ENCODE results near the gene SYTL3. TPM values are rescaled to one million over a fixed set of nuclear protein-coding genes. Genes with fewer than 3 reads are reported as not detected.
"Not testable (repeated sequence)": the region's sequence is repeated elsewhere in the genome, so short reads cannot be mapped to it uniquely, and the experiment has no call there.

The SYTL3 gene
- polyA plus RNA-seq, 1 of the 3 experiments (the other 2 are of a cell fraction) = 2.3 TPM

- no peak for TF ChIP-seq PBX3 (IDR thresholded peaks at IDR 0.05)
- no peak for TF ChIP-seq SMC3 (IDR thresholded peaks at IDR 0.05; ENCODE audit: low read depth, low read length)
- TF ChIP-seq TEAD4 (IDR thresholded peaks at IDR 0.05; ENCODE audit: borderline replicate concordance, insufficient read depth) = no peak
- no peak for TF ChIP-seq RAD21 (IDR thresholded peaks at IDR 0.05; ENCODE audit: low read length)
- no peak for TF ChIP-seq POLR2AphosphoS5 (IDR thresholded peaks at IDR 0.05; ENCODE audit: low read depth, low read length)
- TF ChIP-seq NFIC (IDR thresholded peaks at IDR 0.05; ENCODE audit: borderline replicate concordance) = no peak
- no peak for TF ChIP-seq MXI1 (IDR thresholded peaks at IDR 0.05; ENCODE audit: low read depth, low read length)
- no peak for TF ChIP-seq JUND (IDR thresholded peaks at IDR 0.05)
- no peak for TF ChIP-seq FOXJ3 (CRISPR knock-in tag; IDR thresholded peaks at IDR 0.05)
These were observed 139.5 kb downstream of the SYTL3 start (continued) for GRCh38 chr6:158789115-158789917.

GRCh38 chr6:158791274-158791855 lies 141.5 kb downstream of the SYTL3 start:
- H3K4me3 ChIP-seq (ENCODE audit: low read depth in 2 of 2, low read length in 1 of 2) = no peak overlapping the region
- peaks cover 77% of the 10 kb centered on the region for H3K79me2 ChIP-seq (ENCODE audit: insufficient read depth)
- peaks cover 12 to 20% of the 10 kb centered on the region in 2 experiments for H3K36me3 ChIP-seq (replicated peaks in 1 of 2; ENCODE audit: control insufficient read depth in 1 of 2, insufficient read depth in 2 of 2, low read length in 1 of 2)
- H3F3A ChIP-seq (replicated peaks; ENCODE audit: insufficient read depth) = no peaks in the 10 kb centered on the region
- H2AFZ ChIP-seq (ENCODE audit: low read depth) = no peak overlapping the region
- no peaks in the 10 kb centered on the region for H3K27me3 ChIP-seq (ENCODE audit: insufficient read depth)
- H3K9ac ChIP-seq = no peak overlapping the region
- 89% methylated on average over 7 of the region's 7 CpGs for WGBS (ENCODE audit: low lambda C conversion rate)
- peaks cover 25% of the 10 kb centered on the region for H4K20me1 ChIP-seq (ENCODE audit: insufficient read depth)
- H3K4me2 ChIP-seq = no peak overlapping the region
- TF ChIP-seq NFIC (IDR thresholded peaks at IDR 0.05; ENCODE audit: borderline replicate concordance) (no peak), TEAD4 (IDR thresholded peaks at IDR 0.05; ENCODE audit: borderline replicate concordance, insufficient read depth) (no peak), JUND (IDR thresholded peaks at IDR 0.05) (no peak)
- H3K9me2 ChIP-seq = no peaks in the 10 kb centered on the region
- no peaks in the 10 kb centered on the region for H3K9me3 ChIP-seq
- no peak overlapping the region for H3K27ac ChIP-seq (ENCODE audit: low read depth in 2 of 2, low read length in 1 of 2)
- CTCF ChIA-PET = no interaction called here
- peaks cover 0 to 2% of the 10 kb centered on the region in 2 experiments; a peak in 1 of 4 replicates for H3K4me1 ChIP-seq (ENCODE audit: control insufficient read depth in 1 of 2, insufficient read depth in 2 of 2, low read depth in 1 of 2, low read length in 1 of 2)
- POLR2A ChIA-PET = no interaction called here
- DNase-seq = no peak

DNA sequence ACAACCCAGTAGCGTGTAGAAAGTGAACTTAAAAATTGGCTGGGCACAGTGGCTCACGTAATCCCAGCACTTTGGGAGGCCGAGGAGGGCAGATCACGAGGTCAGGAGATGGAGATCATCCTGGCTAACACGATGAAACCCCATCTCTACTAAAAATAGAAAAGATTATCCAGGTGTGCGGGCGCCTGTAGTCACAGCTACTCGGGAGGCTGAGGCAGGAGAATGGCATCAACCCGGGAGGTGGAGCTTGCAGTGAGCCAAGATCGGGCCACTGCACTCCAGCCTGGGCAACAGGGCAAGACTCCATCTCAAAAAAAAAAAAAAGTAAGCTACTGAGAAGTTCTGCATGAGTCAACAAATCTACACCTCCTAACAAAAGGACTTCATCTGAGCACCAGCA lies 142.7 kb downstream of the SYTL3 start:
- H3K9me2 ChIP-seq; H3K36me3 ChIP-seq (replicated peaks in 1 of 2; ENCODE audit: control insufficient read depth in 1 of 2, insufficient read depth in 2 of 2, low read length in 1 of 2); H3K4me3 ChIP-seq (ENCODE audit: low read depth in 2 of 2, low read length in 1 of 2); H2AFZ ChIP-seq (ENCODE audit: low read depth); H3K27me3 ChIP-seq (ENCODE audit: insufficient read depth); H3K4me1 ChIP-seq (ENCODE audit: control insufficient read depth in 1 of 2, insufficient read depth in 2 of 2, low read depth in 1 of 2, low read length in 1 of 2); H3K9ac ChIP-seq; POLR2A ChIA-PET; DNase-seq; H3K4me2 ChIP-seq; H3K9me3 ChIP-seq; H3K27ac ChIP-seq (ENCODE audit: low read depth in 2 of 2, low read length in 1 of 2); H3F3A ChIP-seq (replicated peaks; ENCODE audit: insufficient read depth): not testable (repeated sequence)
- H4K20me1 ChIP-seq (ENCODE audit: insufficient read depth) = peaks cover 32% of the 10 kb centered on the region
- CTCF ChIA-PET = interaction anchor here (1.1 to 1.2 kb wide), 2 partner anchors 182 to 184 kb away, joined by 3 read pairs; no protein-coding TSS in a partner anchor
- peaks cover 88% of the 10 kb centered on the region for H3K79me2 ChIP-seq (ENCODE audit: insufficient read depth)
- 88% methylated on average over 10 of the region's 10 CpGs for WGBS (ENCODE audit: low lambda C conversion rate)
